ENCODE data around the gene PIP4K2B. TPM values are rescaled to one million over a fixed set of nuclear protein-coding genes. Genes with fewer than 3 reads are reported as not detected.
A peak's percentile ranks its signal among the peaks of the same experiment; 100 is the strongest.

PIP4K2B gene
- total and polyA plus RNA-seq, 9 of the 15 experiments (the other 6 are each of a cell fraction or from before 2014, with no cell fraction given), result 3.7 to 29.9 (median 23.0) TPM

DNA sequence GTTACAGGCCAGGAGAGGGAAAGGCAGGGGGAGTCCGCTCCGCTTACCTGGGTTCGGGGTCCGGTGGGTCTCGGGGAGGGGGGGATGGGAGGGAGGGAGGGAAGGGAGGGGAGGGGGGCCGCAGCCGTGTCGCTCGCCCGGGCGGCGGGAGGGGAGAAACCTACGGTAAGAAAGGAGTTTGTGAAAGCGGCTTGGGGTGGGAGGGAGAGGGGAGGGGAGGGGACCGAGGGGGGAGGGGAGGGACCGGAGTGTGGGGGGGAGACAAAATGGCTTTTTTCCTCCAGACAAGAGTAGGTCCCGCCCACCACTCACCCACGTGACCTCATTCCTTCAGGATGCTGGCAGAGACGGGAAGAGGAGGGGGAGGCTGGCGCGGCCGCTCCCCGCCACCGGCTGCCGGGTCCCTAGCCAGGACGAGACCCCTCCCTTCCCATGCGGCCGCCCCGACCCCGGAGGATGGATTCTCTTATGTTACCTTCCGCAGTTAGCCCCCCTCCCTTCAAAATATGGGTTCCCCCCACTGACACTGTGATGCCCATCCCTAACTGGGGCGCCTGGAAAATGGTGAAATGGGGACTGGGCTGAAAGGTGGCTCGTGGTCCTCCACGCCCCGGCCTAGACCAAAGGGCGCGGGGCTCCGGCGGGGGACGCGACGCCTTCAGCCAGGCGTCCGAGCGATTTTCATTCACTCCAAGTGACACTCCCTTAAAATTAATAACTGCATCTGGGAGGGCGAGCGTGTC is 51.0 kb downstream of the PIP4K2B start, which contains the start of gene PCGF2 (continued):
- no peak for TF ChIP-seq HSF4 (CRISPR knock-in tag; IDR thresholded peaks at IDR 0.05; ENCODE audit: borderline replicate concordance)
- TF ChIP-seq POLR2B (IDR thresholded peaks at IDR 0.05; ENCODE audit: low read depth, partially characterized antibody), result no peak
- TF ChIP-seq CEBPB (tag; IDR thresholded peaks at IDR 0.05), result no peak
- TF ChIP-seq FIP1L1 (IDR thresholded peaks at IDR 0.05; ENCODE audit: low read depth, low read length, poor library complexity, severe bottlenecking), result peak; percentile 8
- TF ChIP-seq ESRRA (IDR thresholded peaks at IDR 0.05; ENCODE audit: borderline replicate concordance, low read depth), result 0 out of 2 replicates have a peak, but pooled peaks have one; percentile 27
- no peak for TF ChIP-seq CHD4 (IDR thresholded peaks at IDR 0.05; ENCODE audit: insufficient read depth, insufficient replicate concordance, low read depth, low read length, poor library complexity, severe bottlenecking)
- TF ChIP-seq VEZF1 (CRISPR knock-in tag; IDR thresholded peaks at IDR 0.05), result peak; percentile 88
- TF ChIP-seq ZMIZ1 (IDR thresholded peaks at IDR 0.05; ENCODE audit: low read depth in 2 of 2, low read length in 2 of 2), result no peak
- TF ChIP-seq ZBTB34 (CRISPR knock-in tag; IDR thresholded peaks at IDR 0.05), result no peak
- no peak for TF ChIP-seq E2F8 (IDR thresholded peaks at IDR 0.05; ENCODE audit: low read depth, partially characterized antibody)
- no peak for TF ChIP-seq KDM2B (CRISPR knock-in tag; IDR thresholded peaks at IDR 0.05)
- no peak for TF ChIP-seq ELF4 (CRISPR knock-in tag; IDR thresholded peaks at IDR 0.05)
- TF ChIP-seq FOXJ3 (CRISPR knock-in tag; IDR thresholded peaks at IDR 0.05), result no peak
- TF ChIP-seq SREBF1 (IDR thresholded peaks at IDR 0.05; ENCODE audit: borderline replicate concordance, low read depth, low read length), result no peak
- TF ChIP-seq MYNN (IDR thresholded peaks at IDR 0.05), result no peak
- no peak for TF ChIP-seq MYNN (CRISPR knock-in tag; IDR thresholded peaks at IDR 0.05)
